NT2/D1 (cell line): Measurements from ENCODE around the gene ARSG.

Experiments
- SUZ12 ChIP-seq: IDR thresholded peaks from 2 replicates; pipeline ENCODE4 v1.6.1; 2011; ENCODE audit not compliant: insufficient read length, insufficient read depth; ENCODE audit errors: extremely low read depth
- YY1 ChIP-seq: IDR thresholded peaks from 2 replicates; pipeline ENCODE4 v1.6.1; 2011; ENCODE audit not compliant: insufficient read length, insufficient read depth
- ZNF274 ChIP-seq: IDR thresholded peaks from 2 replicates; pipeline ENCODE4 v1.6.1; 2011; ENCODE audit warnings: mild to moderate bottlenecking, low read depth, low read length

DNA sequence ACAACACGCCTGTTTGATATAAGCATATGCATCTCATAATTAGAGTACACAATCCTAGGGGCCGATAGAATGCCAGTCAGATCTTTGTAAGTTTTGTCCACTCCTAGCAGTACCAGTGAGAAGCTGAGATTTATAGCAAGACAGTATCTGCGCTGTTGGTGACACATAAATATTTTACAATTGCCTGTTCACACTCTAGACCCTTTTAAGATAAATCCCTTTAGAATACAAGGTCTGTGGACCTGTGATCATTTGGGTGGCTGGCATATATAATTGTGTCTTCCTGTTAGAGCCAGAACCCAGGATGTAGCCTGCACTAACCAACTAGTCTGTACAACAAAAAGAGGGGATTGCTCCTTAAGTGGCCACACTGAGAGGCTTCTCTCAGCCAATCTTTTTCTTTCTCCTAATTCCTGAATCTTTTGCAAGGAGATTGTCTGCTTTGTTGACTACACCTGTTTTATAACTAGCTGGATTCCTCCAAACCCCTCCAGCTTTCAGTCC is 91.3 kb downstream of the ARSG start:
- TF ChIP-seq ZNF274 (no peak), YY1 (no peak), SUZ12 (no peak)
